ENCODE results near the gene GALNT15.

GALNT15 gene

GRCh38 chr3:16266714-16267113 lies 92.2 kb downstream of the GALNT15 start:
- no peak overlapping the region for H3K4me3 Mint-ChIP-seq
- no peaks in the 10 kb centered on the region for H3K9me3 Mint-ChIP-seq
- H3K27me3 Mint-ChIP-seq: no peaks in the 10 kb centered on the region
- peaks cover 20% of the 10 kb centered on the region for H3K4me1 Mint-ChIP-seq (ENCODE audit: low read depth)
- intact Hi-C loops (cut with micrococcal nuclease): no loop called here
- H3K36me3 Mint-ChIP-seq (ENCODE audit: low read depth): peaks cover 35% of the 10 kb centered on the region
- H3K27ac Mint-ChIP-seq: peak overlapping the region; percentile 71

GRCh38 chr3:16270855-16271254 lies 96.4 kb downstream of the GALNT15 start:
- Mint-ChIP-seq H3K4me3 (no peak overlapping the region), H3K27me3 (no peaks in the 10 kb centered on the region), H3K4me1 (ENCODE audit: low read depth) (peaks cover 13% of the 10 kb centered on the region), H3K36me3 (ENCODE audit: low read depth) (peaks cover 34% of the 10 kb centered on the region), H3K9me3 (no peaks in the 10 kb centered on the region), H3K27ac (no peak overlapping the region)
- intact Hi-C loops (cut with micrococcal nuclease): no loop called here

GRCh38 chr3:16272588-16272987 lies 98.1 kb downstream of the GALNT15 start:
- Mint-ChIP-seq H3K4me1 (ENCODE audit: low read depth) (peaks cover under 1% of the 10 kb centered on the region), H3K27ac (no peak overlapping the region), H3K36me3 (ENCODE audit: low read depth) (peaks cover 40% of the 10 kb centered on the region), H3K9me3 (no peaks in the 10 kb centered on the region), H3K27me3 (no peaks in the 10 kb centered on the region), H3K4me3 (no peak overlapping the region)
- intact Hi-C loops (cut with micrococcal nuclease): no loop called here

- Mint-ChIP-seq H3K36me3 (ENCODE audit: low read depth) (peaks cover 43% of the 10 kb centered on the region), H3K27me3 (no peaks in the 10 kb centered on the region), H3K9me3 (no peaks in the 10 kb centered on the region), H3K4me1 (ENCODE audit: low read depth) (no peaks in the 10 kb centered on the region), H3K27ac (no peak overlapping the region), H3K4me3 (no peak overlapping the region)
- intact Hi-C loops (cut with micrococcal nuclease): no loop called here
Measured at GRCh38 chr3:16273867-16274266, 99.4 kb downstream of the GALNT15 start.

- intact Hi-C loops (cut with micrococcal nuclease): no loop called here
- Mint-ChIP-seq H3K9me3 (no peaks in the 10 kb centered on the region), H3K27me3 (no peaks in the 10 kb centered on the region), H3K4me1 (ENCODE audit: low read depth) (no peaks in the 10 kb centered on the region), H3K4me3 (no peak overlapping the region), H3K27ac (no peak overlapping the region), H3K36me3 (ENCODE audit: low read depth) (peaks cover 18% of the 10 kb centered on the region)
Measured at GRCh38 chr3:16277471-16277870, 103.0 kb downstream of the GALNT15 start.

- Mint-ChIP-seq H3K4me3 (no peak overlapping the region), H3K27ac (no peak overlapping the region), H3K27me3 (no peaks in the 10 kb centered on the region), H3K9me3 (no peaks in the 10 kb centered on the region), H3K4me1 (ENCODE audit: low read depth) (no peaks in the 10 kb centered on the region), H3K36me3 (ENCODE audit: low read depth) (peaks cover 30% of the 10 kb centered on the region)
- intact Hi-C loops (cut with micrococcal nuclease): no loop called here
Measured at GRCh38 chr3:16279010-16279801, 104.7 kb downstream of the GALNT15 start.

GRCh38 chr3:16280671-16281070 lies 106.2 kb downstream of the GALNT15 start:
- Mint-ChIP-seq H3K4me1 (ENCODE audit: low read depth) (no peaks in the 10 kb centered on the region), H3K27ac (no peak overlapping the region), H3K4me3 (no peak overlapping the region), H3K9me3 (no peaks in the 10 kb centered on the region), H3K36me3 (ENCODE audit: low read depth) (peaks cover 38% of the 10 kb centered on the region), H3K27me3 (no peaks in the 10 kb centered on the region)
- intact Hi-C loops (cut with micrococcal nuclease): loop anchor here (10.0 kb wide), 1 partner anchor 954 kb away; no protein-coding TSS in a partner anchor
